ENCODE data around the gene MRPS18A. TPM values are rescaled to one million over a fixed set of nuclear protein-coding genes. Genes with fewer than 3 reads are reported as not detected.
A peak's percentile ranks its signal among the peaks of the same experiment; 100 is the strongest.

MRPS18A gene
- 80.8 and 83.0 TPM in 2 replicates for total RNA-seq (2014; rRNA removed; shearing (Covaris generic))
- 62.2 TPM in 2 replicates for polyA plus RNA-seq (2015; cell fraction: cytosol; rRNA removed)
- polyA plus RNA-seq (2015; cell fraction: nucleus; rRNA removed), result 11.3 and 17.2 TPM in 2 replicates

GRCh38 chr6:43687437-43688347 lies at the start of gene MRPS18A:
TSS of gene MRPS18A (minus strand) at chr6:43687791. CDS start at chr6:43687779, 12 bp downstream.
- DNase-seq (ENCODE audit: low read depth, low spot score), result peak; percentile 66
- in situ Hi-C loops (cut with HindIII; ENCODE audit: low pct_unique_long_range_greater_than_20kb, low sequenced_read_pairs), result no loop called here

- DNase-seq (ENCODE audit: low read depth, low spot score), result no peak
- in situ Hi-C loops (cut with HindIII; ENCODE audit: low pct_unique_long_range_greater_than_20kb, low sequenced_read_pairs), result no loop called here
Observed at GRCh38 chr6:43736844-43737243, 49.3 kb upstream of the MRPS18A start.

- no peak for DNase-seq (ENCODE audit: low read depth, low spot score)
- in situ Hi-C loops (cut with HindIII; ENCODE audit: low pct_unique_long_range_greater_than_20kb, low sequenced_read_pairs), result no loop called here
Observed at GRCh38 chr6:43736211-43736786, 48.7 kb upstream of the MRPS18A start.

GRCh38 chr6:43735642-43736199 lies 48.1 kb upstream of the MRPS18A start:
- in situ Hi-C loops (cut with HindIII; ENCODE audit: low pct_unique_long_range_greater_than_20kb, low sequenced_read_pairs), result no loop called here
- no peak for DNase-seq (ENCODE audit: low read depth, low spot score)

- no peak for DNase-seq (ENCODE audit: low read depth, low spot score)
- in situ Hi-C loops (cut with HindIII; ENCODE audit: low pct_unique_long_range_greater_than_20kb, low sequenced_read_pairs), result no loop called here
Observed at GRCh38 chr6:43734294-43734665, 46.7 kb upstream of the MRPS18A start.

- DNase-seq (ENCODE audit: low read depth, low spot score), result no peak
- in situ Hi-C loops (cut with HindIII; ENCODE audit: low pct_unique_long_range_greater_than_20kb, low sequenced_read_pairs), result no loop called here
Observed at GRCh38 chr6:43733471-43734293, 46.1 kb upstream of the MRPS18A start.

- in situ Hi-C loops (cut with HindIII; ENCODE audit: low pct_unique_long_range_greater_than_20kb, low sequenced_read_pairs), result no loop called here
- no peak for DNase-seq (ENCODE audit: low read depth, low spot score)
Observed at GRCh38 chr6:43730634-43731033, 43.0 kb upstream of the MRPS18A start.

- in situ Hi-C loops (cut with HindIII; ENCODE audit: low pct_unique_long_range_greater_than_20kb, low sequenced_read_pairs), result no loop called here
- DNase-seq (ENCODE audit: low read depth, low spot score), result no peak
Observed at GRCh38 chr6:43729537-43729936, 41.9 kb upstream of the MRPS18A start.

- no peak for DNase-seq (ENCODE audit: low read depth, low spot score)
- in situ Hi-C loops (cut with HindIII; ENCODE audit: low pct_unique_long_range_greater_than_20kb, low sequenced_read_pairs), result no loop called here
Observed at GRCh38 chr6:43728586-43728985, 41.0 kb upstream of the MRPS18A start.

GRCh38 chr6:43727634-43728033 lies 40.0 kb upstream of the MRPS18A start:
- in situ Hi-C loops (cut with HindIII; ENCODE audit: low pct_unique_long_range_greater_than_20kb, low sequenced_read_pairs), result no loop called here
- DNase-seq (ENCODE audit: low read depth, low spot score), result no peak

- in situ Hi-C loops (cut with HindIII; ENCODE audit: low pct_unique_long_range_greater_than_20kb, low sequenced_read_pairs), result no loop called here
- no peak for DNase-seq (ENCODE audit: low read depth, low spot score)
Observed at GRCh38 chr6:43725643-43726580, 38.3 kb upstream of the MRPS18A start.

GRCh38 chr6:43724914-43725642 lies 37.5 kb upstream of the MRPS18A start:
- in situ Hi-C loops (cut with HindIII; ENCODE audit: low pct_unique_long_range_greater_than_20kb, low sequenced_read_pairs), result no loop called here

GRCh38 chr6:43724354-43724753 lies 36.8 kb upstream of the MRPS18A start:
- DNase-seq (ENCODE audit: low read depth, low spot score), result no peak
- in situ Hi-C loops (cut with HindIII; ENCODE audit: low pct_unique_long_range_greater_than_20kb, low sequenced_read_pairs), result no loop called here

More at GRCh38 chr6:43724914-43725642, 37.5 kb upstream of the MRPS18A start:
- DNase-seq (ENCODE audit: low read depth, low spot score), result peak; percentile 53

- in situ Hi-C loops (cut with HindIII; ENCODE audit: low pct_unique_long_range_greater_than_20kb, low sequenced_read_pairs), result no loop called here
- peak; percentile 81 for DNase-seq (ENCODE audit: low read depth, low spot score)
Observed at GRCh38 chr6:43723737-43724295, 36.2 kb upstream of the MRPS18A start.

- DNase-seq (ENCODE audit: low read depth, low spot score), result no peak
Observed at GRCh38 chr6:43722920-43723545, 35.4 kb upstream of the MRPS18A start.

More at GRCh38 chr6:43722920-43723545, 35.4 kb upstream of the MRPS18A start:
- in situ Hi-C loops (cut with HindIII; ENCODE audit: low pct_unique_long_range_greater_than_20kb, low sequenced_read_pairs), result no loop called here
